Measurements from ENCODE around the gene TEX9. TPM values are rescaled to one million over a fixed set of nuclear protein-coding genes. Genes with fewer than 3 reads are reported as not detected.
"Not testable (repeated sequence)": the region's sequence is repeated elsewhere in the genome, so short reads cannot be mapped to it uniquely, and the experiment has no call there.

TEX9 gene
- 3.6 and 3.7 TPM in 2 replicates for polyA plus RNA-seq (2013)

DNA sequence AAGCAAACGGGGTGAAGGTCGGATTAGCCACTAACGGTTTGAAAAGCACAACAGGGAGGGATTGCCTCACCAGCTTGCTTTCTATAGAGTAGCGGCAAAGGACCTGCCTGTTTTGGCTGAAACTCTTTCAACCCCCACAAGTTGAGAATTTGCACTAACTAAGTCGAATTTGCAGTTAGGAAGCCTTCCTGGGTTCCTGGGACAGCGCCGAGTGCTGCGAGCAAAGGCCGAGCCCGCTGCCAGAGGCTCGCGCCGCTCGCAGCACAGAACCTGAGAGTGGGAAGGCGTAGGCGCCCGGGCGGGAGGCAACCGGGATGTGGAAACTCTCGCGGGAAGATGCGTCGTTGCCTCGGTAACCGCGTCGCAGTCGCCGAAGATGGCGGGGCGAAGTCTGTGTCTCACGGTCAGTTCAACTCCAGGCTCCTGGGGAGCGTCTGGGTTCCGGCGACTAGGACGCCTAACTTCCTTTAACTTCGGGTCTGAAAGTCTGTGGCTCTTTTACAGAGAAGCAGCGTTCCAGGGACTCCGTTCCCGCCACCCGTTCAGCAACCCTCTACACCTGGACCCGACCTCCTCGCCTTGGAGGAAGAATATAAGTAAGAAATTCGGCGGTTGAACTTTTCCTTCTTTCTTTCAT is at the start of gene TEX9:
TEX9 (plus strand) TSS at position 352 of the 637 bp plus-strand sequence; CDS start at position 377, 25 bp downstream.
- Histone ChIP-seq H3K4me3 (ENCODE audit: low read depth, low read length) (peak within 1 kb of the TSS; percentile 85), H2BK120ac (ENCODE audit: insufficient read depth, low read length, poor library complexity) (no peak within 1 kb of the TSS), H2BK5ac (ENCODE audit: low read depth, low read length, poor library complexity) (no peak within 1 kb of the TSS), H4K8ac (ENCODE audit: low read depth, low read length) (peak within 1 kb of the TSS; percentile 77), H3K4me2 (ENCODE audit: low read length) (peak within 1 kb of the TSS; percentile 93), H3K9ac (ENCODE audit: low read length) (peak within 1 kb of the TSS; percentile 83), H3K79me2 (ENCODE audit: control insufficient read depth, insufficient read depth, low read length, poor library complexity) (no peaks in the 10 kb centered on the region), H3K23ac (ENCODE audit: low read length) (no peak within 1 kb of the TSS), H3K27ac (ENCODE audit: low read depth, low read length) (no peak within 1 kb of the TSS), H3K4me1 (ENCODE audit: control insufficient read depth in 1 of 2, insufficient read depth in 2 of 2, low read length in 2 of 2) (no peaks in the 10 kb centered on the region), H2AK5ac (ENCODE audit: low read length) (no peak within 1 kb of the TSS), H3K9me3 (ENCODE audit: insufficient read depth, low read depth, low read length) (no peaks in the 10 kb centered on the region), H3K4ac (ENCODE audit: low read depth, low read length) (no peak within 1 kb of the TSS), H3K18ac (ENCODE audit: low read length) (no peak within 1 kb of the TSS), H3K36me3 (ENCODE audit: control insufficient read depth in 1 of 2, insufficient read depth in 2 of 2, low read length in 2 of 2) (no peaks in the 10 kb centered on the region), H3K27me3 (ENCODE audit: insufficient read depth, low read length) (no peaks in the 10 kb centered on the region), H2BK12ac (ENCODE audit: low read length) (no peak within 1 kb of the TSS), H4K12ac (ENCODE audit: low read depth, low read length) (peak within 1 kb of the TSS; percentile 22), H3K14ac (ENCODE audit: low read length) (no peak within 1 kb of the TSS), H4K91ac (ENCODE audit: low read depth, low read length) (no peak within 1 kb of the TSS), H2AFZ (ENCODE audit: insufficient read depth, low read length, poor library complexity) (peak within 1 kb of the TSS; percentile 79), H3K79me1 (ENCODE audit: low read length) (no peaks in the 10 kb centered on the region)
- DNase-seq = peak; percentile 85 to 91
- WGBS (ENCODE audit: extremely low coverage, insufficient coverage, insufficient read length) = no CpG with 5 or more reads among the region's 45 CpGs

DNA sequence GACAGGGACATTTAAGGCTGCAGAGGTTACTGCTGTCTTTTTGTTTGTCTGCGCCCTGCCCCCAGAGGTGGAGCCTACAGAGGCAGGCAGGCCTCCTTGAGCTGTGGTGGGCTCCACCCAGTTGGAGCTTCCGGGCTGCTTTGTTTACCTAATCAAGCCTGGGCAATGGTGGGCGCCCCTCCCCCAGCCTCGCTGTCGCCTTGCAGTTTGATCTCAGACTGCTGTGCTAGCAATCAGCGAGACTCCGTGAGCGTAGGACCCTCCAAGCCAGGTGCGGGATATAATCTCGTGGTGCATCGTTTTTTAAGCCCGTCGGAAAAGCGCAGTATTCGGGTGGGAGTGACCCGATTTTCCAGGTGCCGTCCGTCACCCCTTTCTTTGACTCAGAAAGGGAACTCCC is 48.7 kb upstream of the TEX9 start:
- H3K4ac ChIP-seq (ENCODE audit: low read depth, low read length); H3K23ac ChIP-seq (ENCODE audit: low read length); H2AFZ ChIP-seq (ENCODE audit: insufficient read depth, low read length, poor library complexity); H3K36me3 ChIP-seq (ENCODE audit: control insufficient read depth in 1 of 2, insufficient read depth in 2 of 2, low read length in 2 of 2); H3K79me1 ChIP-seq (ENCODE audit: low read length); H3K14ac ChIP-seq (ENCODE audit: low read length); H2BK120ac ChIP-seq (ENCODE audit: insufficient read depth, low read length, poor library complexity); H3K18ac ChIP-seq (ENCODE audit: low read length); H2BK5ac ChIP-seq (ENCODE audit: low read depth, low read length, poor library complexity); H4K8ac ChIP-seq (ENCODE audit: low read depth, low read length); H4K91ac ChIP-seq (ENCODE audit: low read depth, low read length); H2BK12ac ChIP-seq (ENCODE audit: low read length); H3K9me3 ChIP-seq (ENCODE audit: insufficient read depth, low read depth, low read length); H2AK5ac ChIP-seq (ENCODE audit: low read length); H3K27me3 ChIP-seq (ENCODE audit: insufficient read depth, low read length); H3K79me2 ChIP-seq (ENCODE audit: control insufficient read depth, insufficient read depth, low read length, poor library complexity); H4K12ac ChIP-seq (ENCODE audit: low read depth, low read length); H3K4me1 ChIP-seq (ENCODE audit: control insufficient read depth in 1 of 2, insufficient read depth in 2 of 2, low read length in 2 of 2); H3K27ac ChIP-seq (ENCODE audit: low read depth, low read length); H3K4me3 ChIP-seq (ENCODE audit: low read depth, low read length); DNase-seq; H3K4me2 ChIP-seq (ENCODE audit: low read length); H3K9ac ChIP-seq (ENCODE audit: low read length): not testable (repeated sequence)
- WGBS (ENCODE audit: extremely low coverage, insufficient coverage, insufficient read length) = no CpG with 5 or more reads among the region's 18 CpGs

DNA sequence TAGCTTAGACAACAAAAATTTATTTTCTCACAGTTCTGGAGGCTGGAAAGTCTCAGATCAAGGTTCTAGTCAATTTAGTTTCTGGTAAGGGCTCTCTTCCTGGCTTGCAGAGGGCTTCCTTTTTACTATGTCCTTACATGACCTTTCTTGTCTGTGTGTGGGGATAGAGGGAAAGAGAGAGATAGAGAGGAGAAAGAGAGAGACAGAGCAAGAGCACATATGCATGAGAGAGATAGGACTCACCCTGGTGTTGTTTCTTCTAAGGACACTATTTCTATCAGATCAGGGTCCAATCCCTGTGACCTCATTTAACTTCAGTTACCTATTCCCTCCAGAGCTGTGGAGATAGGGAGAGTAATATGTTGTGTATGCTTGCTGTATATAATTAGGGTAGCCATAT is 44.9 kb upstream of the TEX9 start:
- Histone ChIP-seq H3K4ac (ENCODE audit: low read depth, low read length) (no peak overlapping the region), H4K8ac (ENCODE audit: low read depth, low read length) (no peak overlapping the region), H3K9ac (ENCODE audit: low read length) (no peak overlapping the region), H3K4me2 (ENCODE audit: low read length) (no peak overlapping the region), H2BK12ac (ENCODE audit: low read length) (no peak overlapping the region), H3K4me3 (ENCODE audit: low read depth, low read length) (no peak overlapping the region), H4K91ac (ENCODE audit: low read depth, low read length) (no peak overlapping the region), H3K79me2 (ENCODE audit: control insufficient read depth, insufficient read depth, low read length, poor library complexity) (no peaks in the 10 kb centered on the region), H3K14ac (ENCODE audit: low read length) (no peak overlapping the region), H3K18ac (ENCODE audit: low read length) (no peak overlapping the region), H2AK5ac (ENCODE audit: low read length) (no peak overlapping the region), H3K36me3 (ENCODE audit: control insufficient read depth in 1 of 2, insufficient read depth in 2 of 2, low read length in 2 of 2) (no peaks in the 10 kb centered on the region), H3K23ac (ENCODE audit: low read length) (no peak overlapping the region), H3K27ac (ENCODE audit: low read depth, low read length) (no peak overlapping the region), H2AFZ (ENCODE audit: insufficient read depth, low read length, poor library complexity) (no peak overlapping the region), H2BK120ac (ENCODE audit: insufficient read depth, low read length, poor library complexity) (no peak overlapping the region), H4K12ac (ENCODE audit: low read depth, low read length) (no peak overlapping the region), H2BK5ac (ENCODE audit: low read depth, low read length, poor library complexity) (no peak overlapping the region), H3K27me3 (ENCODE audit: insufficient read depth, low read length) (no peaks in the 10 kb centered on the region), H3K79me1 (ENCODE audit: low read length) (no peaks in the 10 kb centered on the region), H3K9me3 (ENCODE audit: insufficient read depth, low read depth, low read length) (no peaks in the 10 kb centered on the region), H3K4me1 (ENCODE audit: control insufficient read depth in 1 of 2, insufficient read depth in 2 of 2, low read length in 2 of 2) (no peaks in the 10 kb centered on the region)
- no peak for DNase-seq

DNA sequence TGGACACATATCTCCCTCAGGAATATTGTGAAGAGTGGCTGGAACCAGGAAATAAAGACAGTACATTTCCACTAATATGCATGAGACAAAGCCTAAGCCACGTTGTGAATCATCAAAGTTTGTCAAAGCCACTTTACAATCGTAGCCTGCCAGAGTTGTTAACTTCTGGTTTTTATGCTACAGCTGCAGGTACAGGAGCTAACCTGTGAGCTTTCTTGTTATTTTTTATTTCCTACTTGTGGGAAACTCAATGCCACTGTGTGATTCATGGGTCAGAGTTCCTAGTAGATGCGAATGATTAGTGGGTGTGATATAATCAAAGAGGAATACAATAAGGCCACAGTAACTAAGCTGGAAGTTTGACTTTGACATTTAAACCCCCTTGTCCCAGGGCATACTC is 44.4 kb upstream of the TEX9 start:
- no peaks in the 10 kb centered on the region for H3K79me2 ChIP-seq (ENCODE audit: control insufficient read depth, insufficient read depth, low read length, poor library complexity)
- no peak overlapping the region for H2BK5ac ChIP-seq (ENCODE audit: low read depth, low read length, poor library complexity)
- no CpG with 5 or more reads among the region's 3 CpGs for WGBS (ENCODE audit: extremely low coverage, insufficient coverage, insufficient read length)
- H3K4me1 ChIP-seq (ENCODE audit: control insufficient read depth in 1 of 2, insufficient read depth in 2 of 2, low read length in 2 of 2) = no peaks in the 10 kb centered on the region
- no peaks in the 10 kb centered on the region for H3K36me3 ChIP-seq (ENCODE audit: control insufficient read depth in 1 of 2, insufficient read depth in 2 of 2, low read length in 2 of 2)
- H3K23ac ChIP-seq (ENCODE audit: low read length) = no peak overlapping the region
- H2AK5ac ChIP-seq (ENCODE audit: low read length) = no peak overlapping the region
- H3K27me3 ChIP-seq (ENCODE audit: insufficient read depth, low read length) = no peaks in the 10 kb centered on the region
- no peaks in the 10 kb centered on the region for H3K9me3 ChIP-seq (ENCODE audit: insufficient read depth, low read depth, low read length)
- no peak overlapping the region for H3K4ac ChIP-seq (ENCODE audit: low read depth, low read length)
- H3K4me2 ChIP-seq (ENCODE audit: low read length) = no peak overlapping the region
- H3K79me1 ChIP-seq (ENCODE audit: low read length) = no peaks in the 10 kb centered on the region
- no peak overlapping the region for H2BK12ac ChIP-seq (ENCODE audit: low read length)
- no peak overlapping the region for H4K8ac ChIP-seq (ENCODE audit: low read depth, low read length)
- DNase-seq = no peak
- no peak overlapping the region for H3K4me3 ChIP-seq (ENCODE audit: low read depth, low read length)
- H4K91ac ChIP-seq (ENCODE audit: low read depth, low read length) = no peak overlapping the region
- no peak overlapping the region for H3K9ac ChIP-seq (ENCODE audit: low read length)
- H2BK120ac ChIP-seq (ENCODE audit: insufficient read depth, low read length, poor library complexity) = no peak overlapping the region
- H3K14ac ChIP-seq (ENCODE audit: low read length) = no peak overlapping the region
- H2AFZ ChIP-seq (ENCODE audit: insufficient read depth, low read length, poor library complexity) = no peak overlapping the region
- H3K18ac ChIP-seq (ENCODE audit: low read length) = no peak overlapping the region
- H3K27ac ChIP-seq (ENCODE audit: low read depth, low read length) = no peak overlapping the region
- H4K12ac ChIP-seq (ENCODE audit: low read depth, low read length) = no peak overlapping the region
